C4-2B (cell line): ENCODE results near the gene MAP3K12.

Source experiments
- H3K27ac ChIP-seq: fragments of 450-650 bp; 2 replicates; pipeline ENCODE4 v1.5.1; 2017
- ZFX ChIP-seq: fragments of 450-650 bp; IDR thresholded peaks from 2 replicates; pipeline ENCODE4 v1.6.1; 2017
- TF ChIP-seq, protein P1 (sequence below): fragments of 450-650 bp; conservative IDR thresholded peaks from 2 replicates; pipeline ENCODE4 v1.5.1; 2017; ENCODE audit warnings: mild to moderate bottlenecking

Gene MAP3K12

GRCh38 chr12:53472056-53472582, 27.1 kb downstream of the MAP3K12 start:
- no peak overlapping the region for H3K27ac ChIP-seq

DNA sequence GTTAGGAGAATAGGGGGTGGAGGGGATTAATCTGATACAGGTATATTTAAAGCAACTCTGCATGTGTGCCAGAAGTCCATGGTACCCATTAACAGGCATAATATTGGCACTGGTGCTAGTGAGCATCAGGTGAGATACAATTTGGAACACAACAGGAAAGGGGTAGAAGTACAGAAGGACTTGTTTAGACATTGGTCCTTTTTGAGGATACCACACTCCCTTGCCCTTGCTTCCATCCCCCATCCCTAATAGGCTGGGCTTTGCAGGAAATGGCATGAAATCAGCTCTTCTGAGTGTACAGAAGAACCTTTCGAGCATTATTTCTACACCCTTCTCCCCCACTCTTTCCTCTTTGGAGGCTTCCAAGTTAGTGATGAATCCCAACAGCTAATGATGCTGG, 31.0 kb downstream of the MAP3K12 start:
- H3K27ac ChIP-seq: no peak overlapping the region
- no peak for TF ChIP-seq ZFX
- TF ChIP-seq, protein P1, sequence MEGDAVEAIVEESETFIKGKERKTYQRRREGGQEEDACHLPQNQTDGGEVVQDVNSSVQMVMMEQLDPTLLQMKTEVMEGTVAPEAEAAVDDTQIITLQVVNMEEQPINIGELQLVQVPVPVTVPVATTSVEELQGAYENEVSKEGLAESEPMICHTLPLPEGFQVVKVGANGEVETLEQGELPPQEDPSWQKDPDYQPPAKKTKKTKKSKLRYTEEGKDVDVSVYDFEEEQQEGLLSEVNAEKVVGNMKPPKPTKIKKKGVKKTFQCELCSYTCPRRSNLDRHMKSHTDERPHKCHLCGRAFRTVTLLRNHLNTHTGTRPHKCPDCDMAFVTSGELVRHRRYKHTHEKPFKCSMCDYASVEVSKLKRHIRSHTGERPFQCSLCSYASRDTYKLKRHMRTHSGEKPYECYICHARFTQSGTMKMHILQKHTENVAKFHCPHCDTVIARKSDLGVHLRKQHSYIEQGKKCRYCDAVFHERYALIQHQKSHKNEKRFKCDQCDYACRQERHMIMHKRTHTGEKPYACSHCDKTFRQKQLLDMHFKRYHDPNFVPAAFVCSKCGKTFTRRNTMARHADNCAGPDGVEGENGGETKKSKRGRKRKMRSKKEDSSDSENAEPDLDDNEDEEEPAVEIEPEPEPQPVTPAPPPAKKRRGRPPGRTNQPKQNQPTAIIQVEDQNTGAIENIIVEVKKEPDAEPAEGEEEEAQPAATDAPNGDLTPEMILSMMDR: no peak

More at GRCh38 chr12:53472056-53472582, 27.1 kb downstream of the MAP3K12 start:
- TF ChIP-seq ZFX: no peak
- TF ChIP-seq, protein P1: no peak

DNA sequence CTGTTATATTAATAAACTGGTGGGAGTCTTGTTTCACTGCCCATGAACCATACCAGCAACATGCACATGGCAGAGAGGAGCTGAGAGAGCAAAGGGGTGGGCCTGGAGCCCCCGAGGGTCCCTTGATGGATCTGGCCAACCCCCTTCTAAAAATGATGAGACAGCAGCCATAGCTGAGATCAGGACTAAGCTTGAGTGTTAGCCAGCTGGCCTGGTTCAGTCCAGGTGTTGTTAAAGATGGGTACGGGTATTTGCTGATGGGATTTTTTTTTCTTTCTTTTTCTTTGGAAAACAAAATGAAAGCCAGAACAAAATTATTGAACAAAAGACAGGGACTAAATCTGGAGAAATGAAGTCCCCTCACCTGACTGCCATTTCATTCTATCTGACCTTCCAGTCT, 31.4 kb downstream of the MAP3K12 start:
- no peak overlapping the region for H3K27ac ChIP-seq
- TF ChIP-seq ZFX: no peak
- TF ChIP-seq, protein P1: no peak

- TF ChIP-seq, protein P1: no peak
- no peak for TF ChIP-seq ZFX
- H3K27ac ChIP-seq: no peak overlapping the region
Observed at GRCh38 chr12:53467082-53467481, 32.2 kb downstream of the MAP3K12 start.

DNA sequence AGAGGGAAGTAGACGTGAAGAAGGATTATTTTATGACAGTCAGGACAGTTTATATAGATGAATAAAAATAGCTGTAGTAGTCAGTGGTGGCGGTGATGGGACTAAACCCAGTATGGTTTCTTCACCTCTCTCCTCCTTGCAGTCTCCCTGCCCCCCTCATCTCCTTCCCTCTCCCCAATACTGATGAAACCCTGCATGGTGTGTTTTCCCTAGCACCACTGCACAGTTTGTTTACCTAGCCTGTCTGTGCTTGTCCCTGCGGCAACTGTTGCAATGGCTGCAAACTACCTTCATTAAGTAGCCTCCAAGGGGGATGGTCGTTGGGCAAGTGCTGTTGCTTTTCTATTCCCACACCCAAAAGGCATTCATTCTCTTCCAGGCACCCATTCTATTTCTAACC, 32.6 kb downstream of the MAP3K12 start:
- no peak overlapping the region for H3K27ac ChIP-seq
- TF ChIP-seq ZFX: no peak
- TF ChIP-seq, protein P1: no peak

DNA sequence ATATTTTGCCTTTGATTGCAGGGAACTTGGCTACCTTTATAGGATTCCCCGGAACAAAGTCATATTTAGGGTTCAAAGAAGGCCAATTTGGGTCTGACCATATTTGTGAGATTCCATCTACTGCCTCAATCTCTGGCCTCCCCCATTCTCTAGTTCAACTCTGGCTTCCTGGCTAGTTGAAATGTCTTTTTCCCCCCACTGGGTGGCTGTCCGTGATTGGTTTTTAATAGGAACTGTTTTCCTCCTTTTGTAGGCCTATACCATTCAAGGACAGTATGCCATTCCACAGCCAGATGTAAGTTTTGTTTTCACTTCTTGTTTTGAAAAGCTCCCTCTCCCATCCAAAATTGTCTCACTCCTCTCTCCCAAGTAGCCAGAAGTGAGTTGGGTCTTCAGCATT, 33.6 kb downstream of the MAP3K12 start:
- H3K27ac ChIP-seq: no peak overlapping the region
- TF ChIP-seq, protein P1: no peak
- no peak for TF ChIP-seq ZFX

DNA sequence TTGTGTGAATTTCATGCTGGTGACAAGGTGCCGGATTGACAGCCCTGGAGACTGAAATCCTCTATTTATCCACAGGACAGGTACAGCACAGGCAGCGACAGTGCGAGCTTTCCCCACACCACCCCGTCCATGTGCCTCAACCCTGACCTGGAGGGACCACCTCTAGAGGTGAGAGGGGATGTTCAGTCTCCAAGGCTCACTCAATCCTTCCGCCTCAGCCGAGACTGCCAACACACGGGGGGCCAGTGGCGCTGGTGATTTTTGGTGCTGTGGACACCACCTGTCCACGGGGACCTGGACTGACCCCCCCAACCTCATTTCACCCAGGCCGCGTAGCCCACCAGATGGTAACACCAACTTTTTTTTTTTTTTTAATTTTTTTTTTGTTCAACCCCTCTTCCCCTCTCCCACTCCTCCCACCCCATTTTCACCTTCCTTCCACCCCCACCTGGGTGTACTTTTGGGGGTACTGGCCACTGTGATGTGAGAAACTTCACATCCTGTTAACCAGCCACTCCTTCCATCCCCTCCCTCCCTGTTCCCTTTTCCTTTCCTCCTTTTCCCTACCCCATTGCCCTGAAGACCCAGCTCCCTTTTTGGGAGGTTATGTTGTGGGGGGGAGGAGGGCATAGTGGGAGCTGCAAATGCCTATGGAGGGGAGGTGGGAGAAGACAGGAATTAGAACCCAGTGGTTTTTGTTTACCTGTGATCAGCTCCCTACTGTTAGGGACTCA, 34.4 kb downstream of the MAP3K12 start:
- no peak for TF ChIP-seq ZFX
- TF ChIP-seq, protein P1: no peak

More for the DNA sequence above, 34.4 kb downstream of the MAP3K12 start:
- H3K27ac ChIP-seq: no peak overlapping the region
